ENCODE measurements around the gene WDR46. TPM values are rescaled to one million over a fixed set of nuclear protein-coding genes. Genes with fewer than 3 reads are reported as not detected.
A peak's percentile ranks its signal among the peaks of the same experiment; 100 is the strongest.

WDR46 gene
- total and polyA plus RNA-seq, 2 of the 13 experiments (the other 11 are each of a cell fraction or from before 2014, with no cell fraction given) = 47.4 to 105 TPM

GRCh38 chr6:33289784-33290315 is 811 bp upstream of the WDR46 start (continued):
- TF ChIP-seq ZNF709 (CRISPR knock-in tag; IDR thresholded peaks at IDR 0.05) (peak; percentile 19; the same call in 1 of the 2 replicates), ZNF335 (CRISPR knock-in tag; IDR thresholded peaks at IDR 0.05) (peak; percentile 3; the same call in 1 of the 2 replicates), ZNF737 (CRISPR knock-in tag; IDR thresholded peaks at IDR 0.05; ENCODE audit: borderline replicate concordance) (peak; percentile 82; the same call in 1 of the 2 replicates), KDM5B (CRISPR knock-in tag; IDR thresholded peaks at IDR 0.05; ENCODE audit: borderline replicate concordance) (peak; percentile 58; the same call in 1 of the 2 replicates), CBX5 (CRISPR knock-in tag; IDR thresholded peaks at IDR 0.05; ENCODE audit: borderline replicate concordance) (0 out of 2 replicates have a peak, but pooled peaks have one; percentile 33), ARHGAP35 (CRISPR knock-in tag; IDR thresholded peaks at IDR 0.05; ENCODE audit: borderline replicate concordance) (no peak), THAP8 (CRISPR knock-in tag; IDR thresholded peaks at IDR 0.05; ENCODE audit: borderline replicate concordance) (no peak), NFE2 (CRISPR knock-in tag; IDR thresholded peaks at IDR 0.05) (0 out of 2 replicates have a peak, but pooled peaks have one; percentile 13), NR2F1 (CRISPR knock-in tag; IDR thresholded peaks at IDR 0.05) (no peak), ZBTB34 (CRISPR knock-in tag; IDR thresholded peaks at IDR 0.05) (no peak), ZNF350 (CRISPR knock-in tag; IDR thresholded peaks at IDR 0.05; ENCODE audit: borderline replicate concordance, low read depth) (peak; percentile 17; the same call in 1 of the 2 replicates), BRCA1 (CRISPR knock-in tag; IDR thresholded peaks at IDR 0.05) (no peak), RBM22 (optimal IDR thresholded peaks at IDR 0.05; ENCODE audit: low read length) (no peak), ZNF572 (CRISPR knock-in tag; IDR thresholded peaks at IDR 0.05) (no peak; the same call in 1 of the 2 replicates), NR2C2 (CRISPR knock-in tag; IDR thresholded peaks at IDR 0.05; ENCODE audit: borderline replicate concordance) (no peak; the same call in 1 of the 2 replicates), ZNF333 (CRISPR knock-in tag; IDR thresholded peaks at IDR 0.05; ENCODE audit: borderline replicate concordance) (peak; percentile 64; the same call in 1 of the 2 replicates), ZNF275 (CRISPR knock-in tag; IDR thresholded peaks at IDR 0.05; ENCODE audit: borderline replicate concordance) (0 out of 2 replicates have a peak, but pooled peaks have one; percentile 37), HMGXB4 (CRISPR knock-in tag; IDR thresholded peaks at IDR 0.05; ENCODE audit: borderline replicate concordance in 1 of 2, low read depth in 1 of 2) (peak in 1 of 2 experiments; percentile 18; a peak in 1 of 4 replicates), ZNF788 (CRISPR knock-in tag; IDR thresholded peaks at IDR 0.05; ENCODE audit: borderline replicate concordance) (0 out of 2 replicates have a peak, but pooled peaks have one; percentile 27), EEA1 (CRISPR knock-in tag; IDR thresholded peaks at IDR 0.05; ENCODE audit: borderline replicate concordance) (peak; percentile 7; the same call in 1 of the 2 replicates), ATF7-NPFF (CRISPR knock-in tag; IDR thresholded peaks at IDR 0.05; ENCODE audit: low read depth) (0 out of 2 replicates have a peak, but pooled peaks have one; percentile 31), SOX13 (IDR thresholded peaks at IDR 0.05) (no peak), SOX13 (CRISPR knock-in tag; conservative IDR thresholded peaks at IDR 0.05 in 1 of 2, IDR thresholded peaks at IDR 0.05 in 1 of 2) (0 out of 4 replicates have a peak, but pooled peaks of 1 of the 2 experiments have one; percentile 15)
